ENCODE measurements around the gene MOB2.

GRCh38 chr11:1503708-1504104 lies 17.1 kb upstream of the MOB2 start:
- TF ChIP-seq CTCF (IDR thresholded peaks at IDR 0.05), result no peak
- no peak for TF ChIP-seq POLR2A (IDR thresholded peaks at IDR 0.05)

Data from gastroesophageal sphincter (tissue), 3 donors.